AG09309 (cell line): ENCODE measurements around the gene NRXN2.

ENCODE experiments used
- DNase-seq: peaks from one replicate; pipeline ENCODE4 v3.0.0-alpha.2; 2010; ENCODE audit warnings: low read depth
- H3K4me3 ChIP-seq: 2 replicates; pipeline ENCODE4 v1.5.1; 2011; ENCODE audit warnings: mild to moderate bottlenecking, low read depth, low read length, moderate library complexity; ENCODE audit not compliant: control insufficient read depth
- TF ChIP-seq, protein P1 (sequence below): IDR thresholded peaks from 2 replicates; pipeline ENCODE4 v1.5.1; 2011; ENCODE audit warnings: mild to moderate bottlenecking, low read depth, low read length, inconsistent platforms; ENCODE audit not compliant: insufficient read depth, control insufficient read depth; ENCODE audit errors: missing control alignments

Gene NRXN2

DNA sequence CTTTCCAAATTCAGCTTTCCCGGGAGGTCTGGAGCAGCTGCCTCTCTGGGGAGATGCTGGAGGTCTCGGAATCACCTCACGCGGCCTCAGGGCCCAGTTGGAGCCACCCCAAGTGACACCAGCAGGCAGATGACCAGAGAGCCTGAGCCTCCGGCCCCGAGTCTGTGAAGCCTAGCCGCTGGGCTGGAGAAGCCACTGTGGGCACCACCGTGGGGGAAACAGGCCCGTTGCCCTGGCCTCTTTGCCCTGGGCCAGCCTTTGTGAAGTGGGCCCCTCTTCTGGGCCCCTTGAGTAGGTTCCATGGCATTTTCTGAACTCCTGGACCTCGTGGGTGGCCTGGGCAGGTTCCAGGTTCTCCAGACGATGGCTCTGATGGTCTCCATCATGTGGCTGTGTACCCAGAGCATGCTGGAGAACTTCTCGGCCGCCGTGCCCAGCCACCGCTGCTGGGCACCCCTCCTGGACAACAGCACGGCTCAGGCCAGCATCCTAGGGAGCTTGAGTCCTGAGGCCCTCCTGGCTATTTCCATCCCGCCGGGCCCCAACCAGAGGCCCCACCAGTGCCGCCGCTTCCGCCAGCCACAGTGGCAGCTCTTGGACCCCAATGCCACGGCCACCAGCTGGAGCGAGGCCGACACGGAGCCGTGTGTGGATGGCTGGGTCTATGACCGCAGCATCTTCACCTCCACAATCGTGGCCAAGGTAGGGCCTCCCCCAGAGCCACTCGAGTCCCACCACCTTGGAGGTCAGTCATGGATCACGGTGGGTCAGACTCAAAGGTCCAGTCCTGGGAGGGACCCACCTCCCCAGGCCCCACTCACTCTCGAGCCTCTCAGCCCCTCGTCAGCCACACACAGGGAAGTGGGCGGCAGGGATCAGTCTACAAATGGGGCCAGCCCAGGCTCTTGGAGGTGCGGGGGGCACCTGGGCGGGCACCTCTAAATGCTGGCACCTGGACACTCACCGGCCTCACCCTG lies 131.5 kb downstream of the NRXN2 start:
- TF ChIP-seq, protein P1, sequence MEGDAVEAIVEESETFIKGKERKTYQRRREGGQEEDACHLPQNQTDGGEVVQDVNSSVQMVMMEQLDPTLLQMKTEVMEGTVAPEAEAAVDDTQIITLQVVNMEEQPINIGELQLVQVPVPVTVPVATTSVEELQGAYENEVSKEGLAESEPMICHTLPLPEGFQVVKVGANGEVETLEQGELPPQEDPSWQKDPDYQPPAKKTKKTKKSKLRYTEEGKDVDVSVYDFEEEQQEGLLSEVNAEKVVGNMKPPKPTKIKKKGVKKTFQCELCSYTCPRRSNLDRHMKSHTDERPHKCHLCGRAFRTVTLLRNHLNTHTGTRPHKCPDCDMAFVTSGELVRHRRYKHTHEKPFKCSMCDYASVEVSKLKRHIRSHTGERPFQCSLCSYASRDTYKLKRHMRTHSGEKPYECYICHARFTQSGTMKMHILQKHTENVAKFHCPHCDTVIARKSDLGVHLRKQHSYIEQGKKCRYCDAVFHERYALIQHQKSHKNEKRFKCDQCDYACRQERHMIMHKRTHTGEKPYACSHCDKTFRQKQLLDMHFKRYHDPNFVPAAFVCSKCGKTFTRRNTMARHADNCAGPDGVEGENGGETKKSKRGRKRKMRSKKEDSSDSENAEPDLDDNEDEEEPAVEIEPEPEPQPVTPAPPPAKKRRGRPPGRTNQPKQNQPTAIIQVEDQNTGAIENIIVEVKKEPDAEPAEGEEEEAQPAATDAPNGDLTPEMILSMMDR, result no peak
- no peak for DNase-seq
- no peak overlapping the region for H3K4me3 ChIP-seq

DNA sequence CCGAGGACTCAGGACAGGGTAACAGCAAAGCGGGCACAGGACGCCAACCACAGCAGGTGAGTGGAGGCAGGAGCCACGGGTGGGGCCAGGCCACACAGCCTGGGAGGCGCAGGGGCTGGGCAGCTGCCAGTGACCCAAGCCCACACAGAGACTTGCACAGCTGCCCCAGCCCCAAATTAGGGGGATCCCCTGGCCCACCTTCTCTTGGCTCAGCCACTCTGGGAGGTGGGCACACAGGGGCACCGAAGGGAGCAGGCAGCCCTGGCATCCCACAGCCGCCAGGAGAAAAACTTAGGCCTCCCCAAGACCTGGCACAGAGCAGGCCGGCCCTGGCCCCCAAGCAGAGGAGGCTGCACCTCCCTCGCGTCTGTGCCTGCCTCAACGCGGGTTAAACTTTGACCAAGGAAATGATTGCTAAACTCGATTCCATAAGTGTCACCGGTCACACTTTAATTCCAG lies 132.2 kb downstream of the NRXN2 start, which contains the start of gene SLC22A12:
SLC22A12 (plus strand) TSS at position 458 of the 459 bp plus-strand sequence. CDS start 337 bp downstream, outside the sequence.
- no peak for DNase-seq
- H3K4me3 ChIP-seq, result no peak within 1 kb of the TSS
- TF ChIP-seq, protein P1, result no peak

DNA sequence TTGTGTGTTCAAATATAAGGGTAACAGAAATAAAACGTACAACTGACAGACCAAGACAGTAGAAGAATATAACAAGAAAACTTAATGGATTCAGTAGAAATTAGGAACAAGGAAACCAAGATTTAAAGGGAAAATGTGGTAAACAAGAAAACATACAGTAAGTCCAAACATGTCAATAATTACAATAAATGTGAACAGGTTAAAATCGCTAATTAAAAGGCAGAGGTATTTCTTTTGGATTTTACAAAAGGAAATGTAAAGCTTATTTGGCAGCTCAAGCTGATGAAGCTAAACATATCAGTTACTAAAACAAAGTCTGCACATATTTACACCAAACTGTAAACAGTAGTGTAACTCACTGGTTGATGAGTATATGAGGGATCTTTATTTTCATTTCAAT lies 134.3 kb downstream of the NRXN2 start:
- H3K4me3 ChIP-seq, result no peak overlapping the region
- no peak for DNase-seq
- TF ChIP-seq, protein P1, result no peak

DNA sequence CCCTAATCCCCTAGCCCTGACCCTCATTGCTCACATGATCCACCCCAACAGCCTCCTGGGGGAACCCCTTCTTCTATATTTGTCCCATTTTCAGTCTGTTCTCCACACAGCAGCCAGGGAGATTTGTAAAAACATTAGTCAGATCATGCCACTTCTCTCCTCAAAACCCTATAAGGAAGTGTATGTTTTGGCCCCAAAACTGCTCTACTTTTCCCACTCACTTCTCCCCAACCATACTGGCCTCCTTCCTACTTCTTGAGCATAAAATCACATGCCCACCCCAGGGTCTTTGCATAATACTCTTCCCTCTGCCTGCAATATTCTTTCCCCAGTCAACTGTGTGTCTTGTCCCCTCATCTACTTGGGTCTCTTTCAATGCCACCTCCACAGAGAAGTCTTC lies 136.6 kb downstream of the NRXN2 start:
- TF ChIP-seq, protein P1, result no peak

DNA sequence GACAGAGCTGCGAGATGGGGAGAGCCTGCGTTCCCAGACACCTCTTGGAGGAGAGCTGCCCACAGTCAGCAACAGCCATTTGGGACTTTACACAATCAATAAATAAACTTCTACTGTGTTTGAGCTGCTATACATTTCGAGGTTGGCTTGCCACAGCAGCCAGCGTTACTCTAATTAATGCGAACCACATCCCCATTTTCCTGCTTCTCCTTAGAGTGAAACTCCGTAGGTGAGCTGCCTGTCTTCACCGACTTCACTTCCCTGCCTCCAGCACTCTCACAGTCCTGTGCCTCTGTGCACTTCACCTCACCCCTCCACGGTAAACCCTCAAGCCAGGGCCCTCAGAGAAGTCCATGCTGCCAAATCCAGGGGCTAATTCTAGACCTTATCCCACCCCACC lies 137.8 kb downstream of the NRXN2 start:
- DNase-seq, result no peak
- TF ChIP-seq, protein P1, result no peak
- H3K4me3 ChIP-seq, result no peak overlapping the region

More for the DNA sequence above, 136.6 kb downstream of the NRXN2 start:
- no peak for DNase-seq
- H3K4me3 ChIP-seq, result no peak overlapping the region

DNA sequence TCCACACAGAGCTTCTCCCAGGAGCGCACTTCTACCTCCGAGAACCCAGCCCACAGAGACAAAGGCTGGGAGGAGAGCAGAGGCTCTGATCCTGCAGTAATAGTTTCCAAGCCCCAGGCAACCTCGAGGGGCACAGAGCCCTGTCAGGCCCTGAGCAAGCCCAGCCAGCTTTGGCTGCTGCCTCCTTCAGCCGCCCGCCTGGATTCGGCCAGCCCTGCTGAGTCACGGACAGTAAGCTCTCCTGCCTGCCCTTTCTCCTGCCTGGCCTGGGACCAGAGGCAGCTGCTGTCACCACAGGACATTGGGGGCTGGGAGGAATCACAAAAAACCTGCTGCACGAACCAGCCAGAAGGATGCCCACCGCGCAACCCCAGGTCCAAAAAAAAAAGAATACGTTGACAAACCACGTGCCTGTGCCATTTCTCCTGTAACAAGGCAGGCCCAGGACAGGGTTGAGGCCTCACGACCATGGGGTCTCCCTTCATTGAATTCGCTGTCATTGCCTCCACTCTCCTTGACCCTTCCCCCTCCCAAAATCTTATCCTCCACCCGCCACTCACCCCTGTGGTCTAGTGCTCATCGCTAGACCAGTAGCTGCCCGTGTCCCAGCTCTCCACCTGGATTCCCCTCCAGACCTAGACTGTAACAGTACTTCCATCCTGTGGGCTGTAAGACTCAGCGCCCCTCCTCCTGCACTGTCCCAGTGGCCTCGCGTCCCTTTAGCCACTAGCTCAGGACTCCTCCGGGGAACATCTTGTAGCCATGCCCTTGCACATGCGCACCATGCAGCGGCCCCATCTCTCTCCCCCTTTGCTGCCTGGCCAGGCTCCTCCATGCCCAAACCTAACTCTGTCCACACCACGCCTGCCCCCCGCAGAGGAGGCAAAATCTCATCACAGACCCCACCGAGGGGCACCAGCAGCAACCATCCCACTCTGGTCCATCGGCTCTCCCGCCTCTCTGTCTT lies 139.4 kb downstream of the NRXN2 start:
- no peak overlapping the region for H3K4me3 ChIP-seq
- no peak for DNase-seq
- TF ChIP-seq, protein P1, result no peak
